Subcutaneous adipose tissue (tissue), 4 donors: Measurements from ENCODE around the gene SHB. TPM values are rescaled to one million over a fixed set of nuclear protein-coding genes. Genes with fewer than 3 reads are reported as not detected.

ENCODE experiments used
- CTCF ChIP-seq: fragments of 450-650 bp; IDR thresholded peaks from one replicate; pipeline ENCODE4 v1.5.1; 2016; ENCODE audit warnings: low read depth, mild to moderate bottlenecking, control low read depth, antibody characterized with exemption, moderate library complexity
- total RNA-seq, 4 donors: library from RNA; depleted of rRNA; stranded (reverse); fragments of >200 nt; gene quantifications; one replicate each; pipeline ENCODE4 v1.1.0, GENCODE V29; 2016

SHB gene
- total RNA-seq, 4 donors from 2014 or later = 2.6 to 5.7 (median 4.7) TPM

GRCh38 chr9:38088006-38088925 is 19.2 kb upstream of the SHB start:
- TF ChIP-seq CTCF = no peak

- TF ChIP-seq CTCF = no peak
Observed at GRCh38 chr9:38086496-38086895, 17.5 kb upstream of the SHB start.

- TF ChIP-seq CTCF = no peak
Observed at GRCh38 chr9:38085308-38085707, 16.3 kb upstream of the SHB start.

- no peak for TF ChIP-seq CTCF
Observed at GRCh38 chr9:38084556-38084880, 15.5 kb upstream of the SHB start.

GRCh38 chr9:38083858-38084555 is 15.0 kb upstream of the SHB start:
- no peak for TF ChIP-seq CTCF

GRCh38 chr9:38082446-38083287 is 13.6 kb upstream of the SHB start:
- no peak for TF ChIP-seq CTCF
